Testis (tissue), 3 donors: ENCODE data around the gene TRAPPC10. TPM values are rescaled to one million over a fixed set of nuclear protein-coding genes. Genes with fewer than 3 reads are reported as not detected.

ENCODE experiments used
- DNase-seq: peaks from one replicate; pipeline ENCODE4 v3.0.0-alpha.2; 2019
- H3K27ac ChIP-seq, 2 donors: fragments of 200-600 bp; sonication (generic); one replicate each; pipeline ENCODE4 v1.5.1; 2019
- H3K27me3 ChIP-seq: fragments of 200-600 bp; sonication (generic); one replicate; pipeline ENCODE4 v1.5.1; 2019
- H3K36me3 ChIP-seq: fragments of 200-600 bp; sonication (generic); one replicate; pipeline ENCODE4 v1.5.1; 2017; ENCODE audit warnings: low read depth; ENCODE audit errors: missing control alignments
- H3K4me1 ChIP-seq: fragments of 200-600 bp; sonication (generic); one replicate; pipeline ENCODE4 v1.5.1; 2019
- H3K4me3 ChIP-seq, 2 donors: fragments of 200-600 bp; sonication (generic); one replicate each; pipeline ENCODE4 v1.5.1; 2017 to 2019
- H3K9me3 ChIP-seq: fragments of 200-600 bp; sonication (generic); one replicate; pipeline ENCODE4 v1.5.1; 2017
- POLR2A ChIP-seq: fragments of 450-650 bp; IDR thresholded peaks from one replicate; pipeline ENCODE4 v1.6.1; 2017; ENCODE audit warnings: antibody characterized with exemption, mild to moderate bottlenecking, moderate library complexity
- WGBS, 2 donors: methylation state at CpG; one replicate each; pipeline ENCODE4 v1.1.5; 2018; 5-methylcytosine and 5-hydroxymethylcytosine counted together
- intact Hi-C: fragments of 100-400 bp; cut with DNase I; formaldehyde crosslinking; loops from one replicate; pipeline ENCODE4 v1.15.1; 2023; ENCODE audit warnings: low total_unique reads
- polyA plus RNA-seq: library from polyadenylated mRNA; stranded (reverse); fragments of 350-450 nt; fragmentation: Illumina TruSeq; extraction: RNeasy Lipid Tissue Mini Kit (QIAGEN cat#74804); gene quantifications from one replicate; pipeline ENCODE4 v1.2.3, GENCODE V29; 2014; ENCODE audit warnings: low read depth, low replicate concordance; ENCODE audit not compliant: insufficient read depth
- total RNA-seq, 2 donors: library from RNA; depleted of rRNA; stranded (reverse); fragments of >200 nt; gene quantifications; one replicate each; pipeline ENCODE4 v1.2.3, GENCODE V29; 2016
- TF ChIP-seq, protein P1 (sequence below), 3 experiments: fragments of 450-650 bp in 2 of 3; fragments of 200-600 bp in 1 of 3; sonication (generic) in 1 of 3; IDR thresholded peaks; one replicate each; pipeline ENCODE4 v1.5.1; 2016 to 2019; ENCODE audit warnings: antibody characterized with exemption in 3 of 3, mild to moderate bottlenecking in 2 of 3, moderate library complexity in 1 of 3

TRAPPC10 gene
- total and polyA plus RNA-seq, 3 donors from 2014 or later, result 46.4 to 69.8 (median 58.0) TPM

DNA sequence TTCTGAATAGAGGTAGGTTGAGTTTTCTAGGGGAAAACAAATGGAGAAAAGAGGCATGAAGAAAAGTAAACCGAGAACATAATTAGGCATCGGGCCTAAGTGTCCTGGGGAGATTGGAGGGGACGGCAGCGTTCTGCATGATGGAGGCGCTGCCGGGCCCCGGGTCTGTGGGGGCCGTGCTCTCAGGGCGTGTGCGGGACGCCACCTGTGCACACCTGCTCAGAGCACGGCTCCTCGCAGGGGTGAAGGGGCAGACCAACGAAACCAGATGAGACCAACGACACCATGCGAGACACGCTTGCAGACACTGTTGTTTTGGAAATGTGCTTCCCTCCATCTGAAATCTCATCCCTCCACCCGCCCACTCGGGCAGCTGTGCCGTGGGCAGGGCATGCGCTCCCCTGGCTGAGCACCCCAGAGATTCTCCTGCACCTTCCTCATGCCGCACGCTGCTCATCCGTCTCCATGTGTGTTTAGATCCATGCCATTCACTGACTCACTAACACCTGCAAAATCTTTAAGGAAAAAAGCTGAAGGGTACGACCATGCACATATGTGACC is 28.2 kb upstream of the TRAPPC10 start:
- 93% methylated on average over 25 of the region's 25 CpGs for WGBS, 2 donors
- intact Hi-C loops, result loop anchor here (10.0 kb wide), 1 partner anchor 119 kb away; the partner anchor contains the start of gene AGPAT3
- H3K4me1 ChIP-seq, result peaks cover 9% of the 10 kb centered on the region
- DNase-seq, result no peak
- no peaks in the 10 kb centered on the region for H3K9me3 ChIP-seq
- H3K4me3 ChIP-seq, result no peak overlapping the region
- no peak overlapping the region for H3K27ac ChIP-seq
- H3K27me3 ChIP-seq, result no peaks in the 10 kb centered on the region
- H3K36me3 ChIP-seq, result no peaks in the 10 kb centered on the region
- TF ChIP-seq POLR2A, result no peak
- TF ChIP-seq, protein P1, sequence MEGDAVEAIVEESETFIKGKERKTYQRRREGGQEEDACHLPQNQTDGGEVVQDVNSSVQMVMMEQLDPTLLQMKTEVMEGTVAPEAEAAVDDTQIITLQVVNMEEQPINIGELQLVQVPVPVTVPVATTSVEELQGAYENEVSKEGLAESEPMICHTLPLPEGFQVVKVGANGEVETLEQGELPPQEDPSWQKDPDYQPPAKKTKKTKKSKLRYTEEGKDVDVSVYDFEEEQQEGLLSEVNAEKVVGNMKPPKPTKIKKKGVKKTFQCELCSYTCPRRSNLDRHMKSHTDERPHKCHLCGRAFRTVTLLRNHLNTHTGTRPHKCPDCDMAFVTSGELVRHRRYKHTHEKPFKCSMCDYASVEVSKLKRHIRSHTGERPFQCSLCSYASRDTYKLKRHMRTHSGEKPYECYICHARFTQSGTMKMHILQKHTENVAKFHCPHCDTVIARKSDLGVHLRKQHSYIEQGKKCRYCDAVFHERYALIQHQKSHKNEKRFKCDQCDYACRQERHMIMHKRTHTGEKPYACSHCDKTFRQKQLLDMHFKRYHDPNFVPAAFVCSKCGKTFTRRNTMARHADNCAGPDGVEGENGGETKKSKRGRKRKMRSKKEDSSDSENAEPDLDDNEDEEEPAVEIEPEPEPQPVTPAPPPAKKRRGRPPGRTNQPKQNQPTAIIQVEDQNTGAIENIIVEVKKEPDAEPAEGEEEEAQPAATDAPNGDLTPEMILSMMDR (IDR thresholded peaks at IDR 0.05), result no peak

DNA sequence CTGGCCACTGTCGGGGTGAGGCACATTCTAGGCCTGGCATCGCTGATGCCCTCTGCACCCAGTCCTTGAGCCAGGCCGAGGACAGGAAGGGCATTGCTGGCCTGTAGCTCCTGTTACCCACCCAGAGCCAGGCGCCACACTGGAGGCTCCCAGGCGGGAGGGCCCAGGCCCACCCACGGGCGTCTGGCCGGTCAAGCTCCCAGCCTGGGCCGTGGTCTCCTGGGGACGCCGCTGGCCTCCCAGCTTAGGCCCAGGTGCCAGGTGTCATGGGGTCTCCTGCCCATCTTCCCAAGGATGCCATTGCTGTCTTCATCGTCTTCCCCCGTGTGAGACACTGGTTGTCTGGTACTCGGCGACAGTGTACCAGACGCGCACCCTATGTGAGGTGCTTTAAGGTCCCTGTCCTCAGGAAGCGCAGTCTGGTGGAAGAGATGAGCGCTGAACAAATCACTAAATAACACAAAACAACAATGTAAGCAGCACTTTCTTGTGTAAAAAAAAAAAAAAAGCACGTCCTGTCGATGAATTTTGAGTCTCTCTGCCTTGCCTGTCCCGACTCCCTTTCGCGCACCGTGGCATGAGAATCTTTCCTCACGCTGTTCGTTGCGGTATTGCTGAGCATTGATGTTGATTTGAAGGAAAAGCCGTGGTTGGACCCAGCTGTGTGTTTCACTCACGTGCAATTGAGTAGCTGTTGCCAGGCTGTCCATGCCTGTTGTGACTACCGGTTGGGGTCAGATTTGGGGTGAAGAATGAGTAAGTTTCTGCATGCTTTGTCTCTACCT is 27.0 kb upstream of the TRAPPC10 start:
- no peak overlapping the region for H3K27ac ChIP-seq
- 90 to 94% methylated on average over 22 to 31 of the region's 31 CpGs for WGBS, 2 donors
- intact Hi-C loops, result loop anchor here (10.0 kb wide), 1 partner anchor 120 kb away; the partner anchor contains the start of gene AGPAT3

DNA sequence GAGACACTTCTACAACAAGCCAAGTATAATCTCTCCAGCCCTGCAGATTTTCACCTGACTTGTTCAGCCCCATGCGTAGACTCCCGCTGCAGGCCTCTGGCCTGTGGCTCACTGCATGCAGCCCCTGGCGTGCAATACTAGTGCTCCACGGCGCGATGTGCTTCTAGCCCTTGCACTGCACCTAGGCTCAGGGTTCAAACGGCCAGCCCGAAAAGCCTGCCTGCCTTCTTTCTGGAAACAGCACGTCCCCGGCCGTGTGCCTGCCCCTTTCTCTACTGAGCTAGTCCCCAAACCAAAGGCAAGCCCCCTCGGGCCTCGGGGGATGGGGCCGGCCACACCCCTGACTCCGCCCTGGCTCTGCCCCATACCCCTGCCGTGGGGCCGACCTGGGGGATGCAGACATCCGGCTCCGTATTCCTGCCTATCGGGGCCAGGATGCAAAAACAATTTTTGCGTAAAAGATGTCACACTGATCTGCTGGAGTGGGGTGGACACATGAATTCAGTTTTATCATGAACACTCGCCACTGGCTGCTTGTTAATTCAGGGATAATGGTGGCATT is 26.3 kb upstream of the TRAPPC10 start:
- intact Hi-C loops, result loop anchor here (10.0 kb wide), 1 partner anchor 121 kb away; the partner anchor contains the start of gene AGPAT3
- no peak for DNase-seq
- Histone ChIP-seq H3K4me3 (no peak overlapping the region), H3K27me3 (no peaks in the 10 kb centered on the region), H3K36me3 (no peaks in the 10 kb centered on the region), H3K27ac (no peak overlapping the region), H3K4me1 (peaks cover 9% of the 10 kb centered on the region), H3K9me3 (no peaks in the 10 kb centered on the region)
- WGBS, 2 donors, result 58 to 66% methylated on average over 22 of the region's 22 CpGs
- no peak for TF ChIP-seq POLR2A
- TF ChIP-seq, protein P1 (IDR thresholded peaks at IDR 0.05), result no peak

More for the DNA sequence above, 27.0 kb upstream of the TRAPPC10 start:
- TF ChIP-seq POLR2A, result no peak
- TF ChIP-seq, protein P1 (IDR thresholded peaks at IDR 0.05), result no peak
- Histone ChIP-seq H3K27me3 (no peaks in the 10 kb centered on the region), H3K4me3 (no peak overlapping the region), H3K4me1 (peaks cover 9% of the 10 kb centered on the region), H3K9me3 (no peaks in the 10 kb centered on the region), H3K36me3 (no peaks in the 10 kb centered on the region)
- no peak for DNase-seq

DNA sequence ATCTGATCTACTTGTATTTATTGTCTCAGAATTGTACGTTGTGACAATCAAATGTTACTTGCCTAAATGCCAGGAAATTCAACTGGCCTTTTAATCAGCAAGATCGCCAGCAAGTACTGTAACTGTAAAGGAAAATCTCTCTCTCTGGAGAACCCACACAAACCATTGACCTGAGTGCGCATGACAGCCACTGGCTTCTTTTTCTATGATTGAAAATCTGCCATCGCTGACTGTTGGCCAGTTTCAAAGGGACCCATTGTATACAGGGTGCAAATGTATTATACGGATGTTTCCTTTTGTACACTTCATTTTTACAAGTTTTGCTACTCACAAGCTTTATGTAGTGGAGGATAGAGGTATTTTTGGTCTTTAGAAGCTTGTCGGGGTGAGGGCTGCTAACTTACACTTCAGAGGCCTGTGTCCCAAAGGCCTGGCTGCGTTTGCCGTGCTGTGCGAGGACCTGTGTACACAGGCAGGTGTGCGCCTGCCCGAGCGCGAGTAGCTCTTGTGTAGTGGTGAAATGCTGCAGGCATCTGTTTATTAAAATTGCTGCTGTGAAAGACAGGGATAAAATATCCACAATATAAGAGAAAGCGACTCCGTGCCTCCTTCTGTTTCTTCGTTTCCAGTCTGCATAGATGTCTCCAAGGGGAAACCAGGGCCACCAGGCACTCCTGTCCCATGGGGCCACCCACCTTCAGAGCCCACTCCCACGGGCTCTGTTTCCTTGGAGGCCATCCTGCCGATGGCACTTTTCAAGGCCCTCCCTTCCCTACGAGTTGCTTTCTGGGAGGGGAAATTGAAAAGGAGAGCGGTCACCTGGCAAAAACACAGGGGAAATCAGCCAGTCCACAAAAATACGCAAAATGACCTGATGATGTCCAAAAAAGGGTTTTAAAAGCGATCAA is 25.3 kb upstream of the TRAPPC10 start:
- H3K27ac ChIP-seq, result peak overlapping the region; percentile 44 to 52
- no peak overlapping the region for H3K4me3 ChIP-seq
- intact Hi-C loops, result loop anchor here (10.0 kb wide), 1 partner anchor 122 kb away; the partner anchor contains the start of gene AGPAT3
- 72 to 73% methylated on average over 22 of the region's 22 CpGs for WGBS, 2 donors
- no peaks in the 10 kb centered on the region for H3K9me3 ChIP-seq
- no peaks in the 10 kb centered on the region for H3K27me3 ChIP-seq
- peaks cover 11% of the 10 kb centered on the region for H3K4me1 ChIP-seq
- no peaks in the 10 kb centered on the region for H3K36me3 ChIP-seq
- no peak for DNase-seq
- TF ChIP-seq, protein P1 (IDR thresholded peaks at IDR 0.05), result no peak
- TF ChIP-seq POLR2A, result no peak
